AG10803 (cell line): ENCODE results near the gene YTHDF1.

Experiments
- DNase-seq: peaks from one replicate; pipeline ENCODE4 v3.0.0; 2010; ENCODE audit warnings: low read depth
- H3K4me3 ChIP-seq: 2 replicates; pipeline ENCODE4 v1.5.1; 2011; ENCODE audit warnings: mild to moderate bottlenecking, low read length, control low read depth
- TF ChIP-seq, protein P1 (sequence below): conservative IDR thresholded peaks from 2 replicates; pipeline ENCODE4 v1.5.1; 2011; ENCODE audit warnings: mild to moderate bottlenecking, low read length, control low read depth, inconsistent platforms

Gene YTHDF1

GRCh38 chr20:63217706-63218105, 1.8 kb upstream of the YTHDF1 start:
- H3K4me3 ChIP-seq: no peak overlapping the region
- DNase-seq: no peak
- TF ChIP-seq, protein P1, sequence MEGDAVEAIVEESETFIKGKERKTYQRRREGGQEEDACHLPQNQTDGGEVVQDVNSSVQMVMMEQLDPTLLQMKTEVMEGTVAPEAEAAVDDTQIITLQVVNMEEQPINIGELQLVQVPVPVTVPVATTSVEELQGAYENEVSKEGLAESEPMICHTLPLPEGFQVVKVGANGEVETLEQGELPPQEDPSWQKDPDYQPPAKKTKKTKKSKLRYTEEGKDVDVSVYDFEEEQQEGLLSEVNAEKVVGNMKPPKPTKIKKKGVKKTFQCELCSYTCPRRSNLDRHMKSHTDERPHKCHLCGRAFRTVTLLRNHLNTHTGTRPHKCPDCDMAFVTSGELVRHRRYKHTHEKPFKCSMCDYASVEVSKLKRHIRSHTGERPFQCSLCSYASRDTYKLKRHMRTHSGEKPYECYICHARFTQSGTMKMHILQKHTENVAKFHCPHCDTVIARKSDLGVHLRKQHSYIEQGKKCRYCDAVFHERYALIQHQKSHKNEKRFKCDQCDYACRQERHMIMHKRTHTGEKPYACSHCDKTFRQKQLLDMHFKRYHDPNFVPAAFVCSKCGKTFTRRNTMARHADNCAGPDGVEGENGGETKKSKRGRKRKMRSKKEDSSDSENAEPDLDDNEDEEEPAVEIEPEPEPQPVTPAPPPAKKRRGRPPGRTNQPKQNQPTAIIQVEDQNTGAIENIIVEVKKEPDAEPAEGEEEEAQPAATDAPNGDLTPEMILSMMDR: no peak

GRCh38 chr20:63216849-63217471, 1.0 kb upstream of the YTHDF1 start:
- DNase-seq: no peak
- H3K4me3 ChIP-seq: peak overlapping the region; percentile 75
- TF ChIP-seq, protein P1: no peak

- H3K4me3 ChIP-seq: peak overlapping the region; percentile 76
- DNase-seq: peak; percentile 47
- TF ChIP-seq, protein P1: peak; percentile 61
Observed at GRCh38 chr20:63215101-63216040, 560 bp downstream of the YTHDF1 start.

- peak overlapping the region; percentile 76 for H3K4me3 ChIP-seq
- no peak for DNase-seq
- TF ChIP-seq, protein P1: no peak
Observed at GRCh38 chr20:63214514-63214913, 1.4 kb downstream of the YTHDF1 start.

DNA sequence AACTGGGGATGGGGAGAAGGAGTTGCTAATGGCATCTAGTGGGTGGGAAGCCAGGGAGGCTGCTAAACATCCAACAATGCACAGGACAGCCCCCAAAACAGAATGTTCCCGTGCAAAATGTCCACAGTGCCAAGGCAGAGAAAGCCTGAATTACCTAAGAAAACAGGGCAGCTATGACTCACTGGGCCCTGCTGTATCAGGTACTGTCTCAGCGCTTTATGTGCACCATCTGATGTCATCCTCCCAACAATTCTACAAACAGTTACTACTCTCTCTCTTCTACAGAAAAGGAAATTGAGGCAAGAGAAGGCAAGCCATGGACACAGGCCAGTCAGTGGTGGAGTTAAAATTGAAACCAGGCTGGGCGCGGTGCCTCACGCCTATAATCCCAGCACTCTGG, 3.1 kb downstream of the YTHDF1 start:
- H3K4me3 ChIP-seq: no peak overlapping the region
- no peak for DNase-seq
- TF ChIP-seq, protein P1: no peak

GRCh38 chr20:63212393-63212730, 3.6 kb downstream of the YTHDF1 start:
- TF ChIP-seq, protein P1: no peak
- DNase-seq: no peak
- H3K4me3 ChIP-seq: no peak overlapping the region
